ENCODE results near the gene ALDH16A1. TPM values are rescaled to one million over a fixed set of nuclear protein-coding genes. Genes with fewer than 3 reads are reported as not detected.

ALDH16A1 gene
- total RNA-seq, 4 donors from 2014 or later = 33.9 to 70.5 (median 63.5) TPM

DNA sequence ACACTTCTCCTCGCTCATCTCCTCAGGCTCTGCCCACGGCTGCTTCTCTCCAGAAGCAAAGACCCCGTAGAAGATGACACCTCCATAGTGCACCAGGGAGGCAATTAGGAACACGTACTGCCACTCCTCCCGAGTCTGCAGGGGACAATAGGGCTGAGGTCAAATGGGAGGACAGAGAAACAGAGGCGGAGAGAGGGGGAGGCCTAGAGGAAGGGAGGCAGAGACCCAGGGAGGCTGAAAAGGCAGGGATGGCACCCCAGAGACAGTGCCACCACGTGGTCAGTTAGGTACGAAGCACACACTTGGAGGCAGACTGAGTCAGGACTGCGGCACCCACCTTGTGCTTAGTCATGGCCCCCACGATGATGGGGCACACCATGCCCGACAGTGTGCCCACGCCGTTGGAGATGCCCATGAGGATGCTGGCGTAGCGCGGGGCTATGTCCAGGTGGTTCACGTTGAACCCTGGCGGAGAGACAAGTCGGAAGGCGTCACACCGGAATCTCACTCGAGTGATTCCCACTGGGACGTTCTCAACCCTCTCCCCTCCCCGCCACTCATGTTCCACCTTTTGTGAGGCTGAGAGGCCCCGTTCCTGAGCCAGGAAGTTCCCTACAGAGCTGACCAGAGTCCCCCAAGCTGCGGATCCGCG lies 22.2 kb upstream of the ALDH16A1 start:
- Histone ChIP-seq H3K27me3 (peaks cover 5 to 100% of the 10 kb centered on the region in 2 donors), H3K4me3 (no peak overlapping the region), H3K36me3 (peaks cover 0 to 4% (median 0%) of the 10 kb centered on the region in 3 donors), H3K27ac (no peak overlapping the region), H3K4me1 (peaks cover 0 to 20% (median 4%) of the 10 kb centered on the region in 4 donors), H3K9me3 (no peaks in the 10 kb centered on the region)
- TF ChIP-seq POLR2A (IDR thresholded peaks at IDR 0.05) (no peak), EP300 (IDR thresholded peaks at IDR 0.05) (no peak)
- TF ChIP-seq, protein P1, sequence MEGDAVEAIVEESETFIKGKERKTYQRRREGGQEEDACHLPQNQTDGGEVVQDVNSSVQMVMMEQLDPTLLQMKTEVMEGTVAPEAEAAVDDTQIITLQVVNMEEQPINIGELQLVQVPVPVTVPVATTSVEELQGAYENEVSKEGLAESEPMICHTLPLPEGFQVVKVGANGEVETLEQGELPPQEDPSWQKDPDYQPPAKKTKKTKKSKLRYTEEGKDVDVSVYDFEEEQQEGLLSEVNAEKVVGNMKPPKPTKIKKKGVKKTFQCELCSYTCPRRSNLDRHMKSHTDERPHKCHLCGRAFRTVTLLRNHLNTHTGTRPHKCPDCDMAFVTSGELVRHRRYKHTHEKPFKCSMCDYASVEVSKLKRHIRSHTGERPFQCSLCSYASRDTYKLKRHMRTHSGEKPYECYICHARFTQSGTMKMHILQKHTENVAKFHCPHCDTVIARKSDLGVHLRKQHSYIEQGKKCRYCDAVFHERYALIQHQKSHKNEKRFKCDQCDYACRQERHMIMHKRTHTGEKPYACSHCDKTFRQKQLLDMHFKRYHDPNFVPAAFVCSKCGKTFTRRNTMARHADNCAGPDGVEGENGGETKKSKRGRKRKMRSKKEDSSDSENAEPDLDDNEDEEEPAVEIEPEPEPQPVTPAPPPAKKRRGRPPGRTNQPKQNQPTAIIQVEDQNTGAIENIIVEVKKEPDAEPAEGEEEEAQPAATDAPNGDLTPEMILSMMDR (IDR thresholded peaks at IDR 0.05) = no peak
- DNase-seq (ENCODE audit: low spot score in 2 of 2) = no peak
- 66 to 71% methylated on average over 25 to 26 of the region's 28 CpGs for whole genome bisulfite sequencing, 2 donors

DNA sequence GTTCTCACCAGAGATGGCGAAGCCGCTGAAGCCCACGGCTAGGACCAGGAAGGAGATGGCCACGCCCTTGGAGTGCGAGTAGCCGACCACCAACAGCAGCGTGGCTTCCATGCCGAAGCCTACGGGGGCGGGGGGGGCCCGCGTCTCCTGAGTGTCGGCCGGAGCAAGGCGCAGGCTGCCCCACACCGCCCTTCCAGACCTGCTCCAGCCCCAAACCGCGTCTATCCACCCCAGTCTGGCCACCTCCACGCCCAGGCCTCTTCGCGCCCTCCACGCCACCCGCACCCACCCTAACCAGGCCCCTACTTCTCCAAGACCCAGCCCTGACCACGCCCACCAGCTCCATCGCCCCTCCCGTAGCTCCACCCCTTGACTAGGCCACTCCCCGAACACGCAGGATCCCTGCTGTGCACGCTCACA lies 21.7 kb upstream of the ALDH16A1 start:
- TF ChIP-seq, protein P1 (IDR thresholded peaks at IDR 0.05) = no peak
- TF ChIP-seq EP300 (IDR thresholded peaks at IDR 0.05) (no peak), POLR2A (IDR thresholded peaks at IDR 0.05) (no peak)
- no peak overlapping the region for H3K4me3 ChIP-seq
- no peaks in the 10 kb centered on the region for H3K9me3 ChIP-seq
- peaks cover 0 to 4% (median 0%) of the 10 kb centered on the region in 3 donors for H3K36me3 ChIP-seq
- peaks cover 5 to 100% of the 10 kb centered on the region in 2 donors for H3K27me3 ChIP-seq
- H3K27ac ChIP-seq = no peak overlapping the region
- H3K4me1 ChIP-seq = peaks cover 0 to 15% (median 4%) of the 10 kb centered on the region in 4 donors
- no peak for DNase-seq (ENCODE audit: low spot score in 2 of 2)
- WGBS, 2 donors = 61 to 70% methylated on average over 24 to 29 of the region's 29 CpGs

DNA sequence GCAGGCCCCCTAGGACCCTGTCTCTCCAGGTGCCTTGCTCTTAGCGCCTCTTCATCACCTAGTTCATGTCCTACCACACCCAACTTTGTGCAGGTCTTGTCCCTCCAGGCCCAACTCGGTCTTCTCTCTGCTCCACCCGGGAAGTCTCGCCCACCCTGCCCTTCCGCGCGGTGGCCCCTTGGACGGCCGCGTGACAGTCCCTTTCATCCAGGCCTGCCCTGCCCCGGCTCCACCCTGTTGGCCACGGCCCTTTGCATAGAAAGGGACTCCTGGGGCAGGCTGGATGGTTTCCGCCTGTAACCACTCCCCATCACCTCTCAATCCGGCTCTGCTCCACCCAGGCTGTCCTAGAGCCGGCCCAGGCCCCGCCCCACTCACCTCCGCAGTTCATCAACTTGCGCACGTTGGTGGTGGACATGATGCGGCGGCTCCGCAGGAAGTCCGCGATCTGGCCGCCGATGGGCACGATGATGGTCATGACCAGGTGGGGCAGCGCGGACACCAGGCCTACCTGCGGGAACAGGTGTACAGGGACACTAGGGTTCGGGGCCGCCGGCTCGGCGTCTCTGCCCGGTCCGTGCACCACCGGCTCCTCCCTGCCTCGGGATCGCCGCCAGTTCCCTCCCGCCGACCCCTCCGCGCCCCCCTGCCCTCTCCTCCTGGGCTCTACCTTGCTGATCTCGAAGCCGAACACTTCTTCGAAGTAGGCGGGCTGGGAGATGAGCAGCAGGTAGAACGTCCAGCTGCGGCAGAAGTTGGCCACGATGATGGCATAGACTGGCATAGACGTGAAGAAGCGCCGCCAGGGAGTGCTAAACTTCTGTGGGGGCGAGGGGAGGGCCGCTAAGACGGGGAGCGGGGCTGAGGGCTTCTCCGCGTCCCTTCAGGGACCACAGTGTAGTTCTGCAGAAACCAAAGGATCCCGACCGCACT lies 20.6 kb upstream of the ALDH16A1 start:
- Histone ChIP-seq H3K27me3 (peaks cover 4 to 100% of the 10 kb centered on the region in 2 donors), H3K4me1 (peaks cover 0 to 15% (median 4%) of the 10 kb centered on the region in 4 donors), H3K4me3 (no peak overlapping the region), H3K9me3 (no peaks in the 10 kb centered on the region), H3K27ac (no peak overlapping the region), H3K36me3 (peaks cover 0 to 4% (median 0%) of the 10 kb centered on the region in 3 donors)
- 29 to 34% methylated on average over 48 to 49 of the region's 63 CpGs for WGBS, 2 donors
- TF ChIP-seq EP300 (IDR thresholded peaks at IDR 0.05) = no peak
- TF ChIP-seq, protein P1 (IDR thresholded peaks at IDR 0.05) = no peak
- no peak for TF ChIP-seq POLR2A (IDR thresholded peaks at IDR 0.05)
- DNase-seq (ENCODE audit: low spot score in 2 of 2) = no peak

DNA sequence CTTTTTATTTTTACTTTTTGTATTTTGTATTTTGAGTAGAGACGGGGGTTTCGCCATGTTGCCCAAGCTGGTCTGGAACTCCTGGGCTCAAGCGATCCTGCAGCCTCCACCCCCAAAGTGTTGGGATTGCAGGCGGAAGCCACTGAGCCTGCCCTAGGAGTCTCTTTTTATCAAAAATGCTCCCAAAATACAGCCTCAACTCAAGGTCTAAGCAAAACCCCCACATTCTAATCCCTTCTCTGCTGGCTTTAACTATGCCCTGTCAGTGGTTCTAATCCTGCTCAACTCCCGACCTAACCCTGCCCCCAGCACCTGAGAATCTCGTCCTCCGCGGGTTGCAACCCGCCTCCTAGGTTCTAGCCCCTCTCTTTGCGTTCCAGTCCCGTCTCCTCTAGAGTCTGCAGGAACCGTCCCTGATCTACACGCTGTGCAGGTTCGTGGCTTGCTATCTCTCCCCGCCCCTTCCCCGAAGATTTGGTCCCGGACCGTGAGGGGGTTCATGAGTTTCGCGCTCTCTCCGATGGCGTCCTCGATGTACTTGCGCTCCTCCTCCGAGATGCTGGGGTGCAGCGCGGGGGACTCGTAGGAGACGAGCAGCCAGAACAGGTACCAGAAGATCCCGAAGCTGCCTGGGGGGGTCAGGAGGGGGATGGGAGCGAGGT lies 19.7 kb upstream of the ALDH16A1 start:
- WGBS, 2 donors = 44 to 54% methylated on average over 29 to 31 of the region's 31 CpGs
- Histone ChIP-seq H3K27ac (no peak overlapping the region), H3K4me1 (peaks cover 0 to 7% (median 1%) of the 10 kb centered on the region in 4 donors), H3K36me3 (peaks cover 0 to 4% (median 0%) of the 10 kb centered on the region in 3 donors), H3K9me3 (no peaks in the 10 kb centered on the region), H3K4me3 (no peak overlapping the region), H3K27me3 (peaks cover 0 to 100% of the 10 kb centered on the region in 2 donors)
- no peak for DNase-seq (ENCODE audit: low spot score in 2 of 2)
- TF ChIP-seq, protein P1 (IDR thresholded peaks at IDR 0.05) = no peak
- TF ChIP-seq POLR2A (IDR thresholded peaks at IDR 0.05) = no peak
- TF ChIP-seq EP300 (IDR thresholded peaks at IDR 0.05) = no peak
